Prostate gland (tissue), 2 donors: Measurements from ENCODE around the gene CDH13. TPM values are rescaled to one million over a fixed set of nuclear protein-coding genes. Genes with fewer than 3 reads are reported as not detected.
A peak's percentile ranks its signal among the peaks of the same experiment; 100 is the strongest.

Experiments used
- DNase-seq: peaks from one replicate; pipeline ENCODE4 v3.0.0-alpha.2; 2019; ENCODE audit warnings: low spot score
- H3K27ac ChIP-seq, 2 donors: fragments of 200-600 bp; sonication (generic); 2 replicates each; pipeline ENCODE4 v1.5.1; 2017 to 2019
- H3K27me3 ChIP-seq: fragments of 200-600 bp; sonication (generic); replicated peaks from 2 replicates; pipeline ENCODE4 v1.5.1; 2019; ENCODE audit not compliant: insufficient read depth
- H3K36me3 ChIP-seq, 2 donors: fragments of 200-600 bp; sonication (generic); 1 replicate in 1 of 2; 2 replicates in 1 of 2; pipeline versions ENCODE4 v1.5.1 to v1.8.1; 2017 to 2019
- H3K4me1 ChIP-seq: fragments of 200-600 bp; sonication (generic); replicated peaks from 2 replicates; pipeline ENCODE4 v1.5.1; 2019
- H3K4me3 ChIP-seq, 2 donors: fragments of 200-600 bp; sonication (generic); 2 replicates each; pipeline ENCODE4 v1.5.1; 2017 to 2019
- H3K9me3 ChIP-seq: fragments of 200-600 bp; sonication (generic); 2 replicates; pipeline ENCODE4 v1.5.1; 2017
- CTCF ChIP-seq, 4 experiments: fragments of 200-600 bp in 2 of 4; fragments of 450-650 bp in 2 of 4; sonication (generic) in 2 of 4; IDR thresholded peaks; 1 replicate in 3 of 4; 2 replicates in 1 of 4; pipeline ENCODE4 v1.5.1; 2016 to 2019; ENCODE audit warnings: antibody characterized with exemption in 4 of 4, mild to moderate bottlenecking in 2 of 4, moderate library complexity in 2 of 4
- POLR2A ChIP-seq: fragments of 450-650 bp; IDR thresholded peaks from one replicate; pipeline ENCODE4 v1.6.1; 2016; ENCODE audit warnings: antibody characterized with exemption, mild to moderate bottlenecking
- POLR2AphosphoS5 ChIP-seq: sonication (generic); formaldehyde crosslinking; IDR thresholded peaks from one replicate; pipeline ENCODE4 v1.6.1; 2017; ENCODE audit warnings: antibody characterized with exemption
- WGBS: methylation state at CpG from one replicate; pipeline ENCODE4 v1.1.5; 2018; 5-methylcytosine and 5-hydroxymethylcytosine counted together
- intact Hi-C: fragments of 100-400 bp; cut with DNase I; formaldehyde crosslinking; loops from one replicate; pipeline ENCODE4 v1.14.2; 2022
- total RNA-seq, 2 donors: library from RNA; depleted of rRNA; stranded (reverse); fragments of >200 nt; gene quantifications; one replicate each; pipeline ENCODE4 v1.1.0, GENCODE V29; 2016

The CDH13 gene
- total RNA-seq, 2 donors from 2014 or later, result 20.6 to 23.0 TPM

- Histone ChIP-seq H3K36me3 (no peaks in the 10 kb centered on the region), H3K4me3 (no peak overlapping the region), H3K4me1 (no peaks in the 10 kb centered on the region), H3K27me3 (no peaks in the 10 kb centered on the region), H3K9me3 (no peaks in the 10 kb centered on the region), H3K27ac (no peak overlapping the region)
- no peak for DNase-seq
- 73% methylated on average over 7 of the region's 7 CpGs for WGBS
- intact Hi-C loops, result no loop called here
- TF ChIP-seq POLR2A (no peak), CTCF (IDR thresholded peaks at IDR 0.05) (no peak), POLR2AphosphoS5 (no peak)
Measured at GRCh38 chr16:83354015-83354414, 727.2 kb downstream of the CDH13 start.

- no peak overlapping the region for H3K27ac ChIP-seq
- no peaks in the 10 kb centered on the region for H3K36me3 ChIP-seq
- no peak overlapping the region for H3K4me3 ChIP-seq
- no peaks in the 10 kb centered on the region for H3K9me3 ChIP-seq
- no peaks in the 10 kb centered on the region for H3K4me1 ChIP-seq
- no peak for DNase-seq
- H3K27me3 ChIP-seq, result no peaks in the 10 kb centered on the region
- no peak for TF ChIP-seq POLR2AphosphoS5
- TF ChIP-seq CTCF (IDR thresholded peaks at IDR 0.05), result no peak
- TF ChIP-seq POLR2A, result no peak
- WGBS, result 75% methylated on average over 8 of the region's 8 CpGs
- intact Hi-C loops, result no loop called here
Measured at GRCh38 chr16:83355570-83356218, 728.9 kb downstream of the CDH13 start.

- DNase-seq, result peak; percentile 57
- no peaks in the 10 kb centered on the region for H3K36me3 ChIP-seq
- no peaks in the 10 kb centered on the region for H3K4me1 ChIP-seq
- no peak overlapping the region for H3K4me3 ChIP-seq
- TF ChIP-seq POLR2A (no peak), CTCF (IDR thresholded peaks at IDR 0.05) (peak in 3 of 4 experiments; percentile 52 to 60 (median 59)), POLR2AphosphoS5 (no peak)
- H3K27ac ChIP-seq, result no peak overlapping the region
- intact Hi-C loops, result no loop called here
- H3K27me3 ChIP-seq, result no peaks in the 10 kb centered on the region
- WGBS, result 3% methylated on average over 4 of the region's 4 CpGs
- no peaks in the 10 kb centered on the region for H3K9me3 ChIP-seq
Measured at GRCh38 chr16:83356266-83356665, 729.5 kb downstream of the CDH13 start.

- Histone ChIP-seq H3K4me3 (no peak overlapping the region), H3K4me1 (no peaks in the 10 kb centered on the region), H3K27ac (no peak overlapping the region), H3K36me3 (no peaks in the 10 kb centered on the region), H3K27me3 (no peaks in the 10 kb centered on the region), H3K9me3 (no peaks in the 10 kb centered on the region)
- WGBS, result 84% methylated on average over 4 of the region's 4 CpGs
- intact Hi-C loops, result no loop called here
- DNase-seq, result no peak
- no peak for TF ChIP-seq POLR2AphosphoS5
- TF ChIP-seq POLR2A, result no peak
- no peak for TF ChIP-seq CTCF (IDR thresholded peaks at IDR 0.05)
Measured at GRCh38 chr16:83356986-83357385, 730.2 kb downstream of the CDH13 start.

- intact Hi-C loops, result no loop called here
- H3K4me1 ChIP-seq, result no peaks in the 10 kb centered on the region
- 74% methylated on average over 4 of the region's 4 CpGs for WGBS
Measured at GRCh38 chr16:83363521-83363920, 736.8 kb downstream of the CDH13 start.

More at GRCh38 chr16:83363521-83363920, 736.8 kb downstream of the CDH13 start:
- H3K36me3 ChIP-seq, result no peaks in the 10 kb centered on the region
- DNase-seq, result no peak
- no peak overlapping the region for H3K27ac ChIP-seq
- no peaks in the 10 kb centered on the region for H3K9me3 ChIP-seq
- no peak overlapping the region for H3K4me3 ChIP-seq
- no peaks in the 10 kb centered on the region for H3K27me3 ChIP-seq
- TF ChIP-seq POLR2A, result no peak
- TF ChIP-seq CTCF (IDR thresholded peaks at IDR 0.05), result no peak
- TF ChIP-seq POLR2AphosphoS5, result no peak
